CD8-positive, alpha-beta memory T cell (primary cell): ENCODE results near the gene SRMS. TPM values are rescaled to one million over a fixed set of nuclear protein-coding genes. Genes with fewer than 3 reads are reported as not detected.

Experiments
- CTCF ChIA-PET: fragments of 350-600 bp; sonication (Branson Sonifier 250); formaldehyde crosslinking; loops from one replicate; lab custom pipeline; 2021; ENCODE audit warnings: antibody characterized with exemption; lab: Charles Lee
- POLR2A ChIA-PET: fragments of 350-600 bp; sonication (Branson Sonifier 250); formaldehyde crosslinking; loops from one replicate; lab custom pipeline; 2021; ENCODE audit warnings: antibody characterized with exemption; lab: Charles Lee
- DNase-seq, 5 donors: peaks; one replicate each; pipeline versions ENCODE4 v3.0.0 to v3.0.0-alpha.2; 2020 to 2022; ENCODE audit warnings: mixed read lengths in 1 of 5
- H3K27ac ChIP-seq: one replicate; pipeline ENCODE4 v1.7.0; 2013; ENCODE audit warnings: low read depth, mild to moderate bottlenecking, low read length, moderate library complexity
- H3K27me3 ChIP-seq: 2 replicates; pipeline ENCODE4 v1.7.0; 2013; ENCODE audit warnings: low read length, mild to moderate bottlenecking; ENCODE audit not compliant: insufficient read depth, poor library complexity, severe bottlenecking
- H3K36me3 ChIP-seq: 2 replicates; pipeline ENCODE4 v1.7.0; 2013; ENCODE audit warnings: mild to moderate bottlenecking, low read length, moderate library complexity; ENCODE audit not compliant: insufficient read depth
- H3K4me1 ChIP-seq: 2 replicates; pipeline ENCODE4 v1.7.0; 2013; ENCODE audit warnings: mild to moderate bottlenecking, low read length, moderate library complexity; ENCODE audit not compliant: insufficient read depth
- H3K4me3 ChIP-seq: 2 replicates; pipeline ENCODE4 v1.7.0; 2013; ENCODE audit warnings: mild to moderate bottlenecking, low read length
- H3K9me3 ChIP-seq: 2 replicates; pipeline ENCODE4 v1.7.0; 2013; ENCODE audit warnings: mild to moderate bottlenecking, low read length
- H3K27ac Mint-ChIP-seq, 8 donors: one replicate each; pipeline ENCODE4 v1.8.0; 2020 to 2021; ENCODE audit warnings: mixed read lengths in 8 of 8, mild to moderate bottlenecking in 6 of 8, inconsistent platforms in 3 of 8, moderate library complexity in 3 of 8
- H3K27me3 Mint-ChIP-seq, 2 donors: one replicate each; pipeline ENCODE4 v1.8.0; 2020 to 2021; ENCODE audit warnings: mixed read lengths in 2 of 2, mild to moderate bottlenecking in 1 of 2, moderate library complexity in 1 of 2
- H3K36me3 Mint-ChIP-seq, 3 donors: one replicate each; pipeline ENCODE4 v1.8.0; 2020 to 2021; ENCODE audit warnings: mixed read lengths in 3 of 3, inconsistent platforms in 1 of 3, mild to moderate bottlenecking in 1 of 3
- H3K4me1 Mint-ChIP-seq, 3 donors: one replicate each; pipeline ENCODE4 v1.8.0; 2020 to 2021; ENCODE audit warnings: mixed read lengths in 3 of 3, inconsistent platforms in 1 of 3, mild to moderate bottlenecking in 1 of 3
- H3K4me3 Mint-ChIP-seq, 7 donors: one replicate each; pipeline ENCODE4 v1.8.0; 2020 to 2021; ENCODE audit warnings: mixed read lengths in 7 of 7, mild to moderate bottlenecking in 6 of 7, moderate library complexity in 4 of 7, inconsistent platforms in 2 of 7
- H3K9me3 Mint-ChIP-seq, 5 donors: one replicate each; pipeline ENCODE4 v1.8.0; 2020 to 2022; ENCODE audit warnings: mixed read lengths in 5 of 5, mild to moderate bottlenecking in 3 of 5, moderate library complexity in 2 of 5, inconsistent platforms in 1 of 5
- polyA plus RNA-seq: library from polyadenylated mRNA; unstranded; fragments of 300-500 nt; fragmentation: Illumina TruSeq; gene quantifications from one replicate; pipeline ENCODE4 v1.2.3, GENCODE V29; 2021
- total RNA-seq, 2 experiments: library from RNA; stranded (reverse); gene quantifications; one replicate each; pipeline ENCODE4 v1.2.3, GENCODE V29; 2021

SRMS gene
- total and polyA plus RNA-seq, 3 experiments from 2014 or later: not detected

DNA sequence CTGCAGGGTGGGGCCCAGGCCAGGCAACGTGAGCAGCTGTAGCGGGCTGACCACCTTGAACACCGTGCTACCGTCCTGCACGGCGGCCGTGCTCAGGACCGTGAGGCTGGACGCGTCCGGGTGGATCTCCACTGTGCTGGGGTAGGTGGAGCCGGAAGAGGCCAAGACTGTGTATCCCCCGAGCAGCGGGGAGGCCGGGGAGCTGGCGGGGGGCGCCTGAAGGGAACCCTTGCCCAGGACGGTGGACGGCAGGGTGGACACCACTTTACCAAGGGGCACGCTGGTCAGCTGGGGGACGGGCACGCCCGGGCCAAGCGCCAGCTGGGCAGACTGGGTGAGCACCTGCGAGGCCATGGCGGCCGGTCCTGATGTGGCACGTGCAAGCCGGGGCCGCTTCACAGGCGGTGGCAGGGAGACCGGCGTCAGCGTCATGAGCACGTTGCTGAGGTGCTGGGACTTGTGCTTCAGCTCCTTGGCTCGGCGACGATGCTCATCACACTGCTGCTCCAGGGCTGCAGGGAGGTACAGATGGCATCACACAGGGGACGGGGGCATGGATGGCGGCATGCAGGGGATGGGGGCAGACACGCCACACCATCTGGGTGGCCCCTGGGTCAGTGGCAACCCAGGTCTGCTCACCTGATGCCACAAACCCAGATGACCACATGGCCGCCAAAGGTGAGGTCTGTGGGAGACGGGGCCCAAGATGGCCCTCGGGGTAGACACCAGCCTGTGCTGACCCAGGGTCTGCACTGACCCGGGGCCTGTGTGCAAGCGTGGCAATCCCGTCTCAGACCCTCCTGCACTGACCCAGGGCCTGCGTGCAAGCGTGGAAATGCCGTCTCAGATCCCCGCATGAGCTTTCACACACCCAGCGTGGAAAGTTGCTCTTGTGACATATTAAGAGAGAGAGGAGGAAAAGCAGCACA is 42.9 kb upstream of the SRMS start:
- Histone ChIP-seq H3K9me3 (no peaks in the 10 kb centered on the region), H3K36me3 (peaks cover 30% of the 10 kb centered on the region), H3K4me3 (no peak overlapping the region), H3K27me3 (no peaks in the 10 kb centered on the region), H3K27ac (no peak overlapping the region), H3K4me1 (peaks cover 13% of the 10 kb centered on the region)
- peak overlapping the region in 1 of 8 donors; percentile 81 for H3K27ac Mint-ChIP-seq
- peaks cover 10 to 68% (median 11%) of the 10 kb centered on the region in 3 donors for H3K36me3 Mint-ChIP-seq
- ChIA-PET POLR2A (no interaction called here), CTCF (no interaction called here)
- no peaks in the 10 kb centered on the region for H3K27me3 Mint-ChIP-seq
- no peaks in the 10 kb centered on the region for H3K9me3 Mint-ChIP-seq
- H3K4me1 Mint-ChIP-seq: no peaks in the 10 kb centered on the region
- no peak overlapping the region for H3K4me3 Mint-ChIP-seq
- DNase-seq: no peak

- Histone ChIP-seq H3K36me3 (peaks cover 30% of the 10 kb centered on the region), H3K4me1 (peaks cover 13% of the 10 kb centered on the region), H3K27ac (no peak overlapping the region), H3K4me3 (no peak overlapping the region), H3K9me3 (no peaks in the 10 kb centered on the region), H3K27me3 (no peaks in the 10 kb centered on the region)
- H3K9me3 Mint-ChIP-seq: no peaks in the 10 kb centered on the region
- CTCF ChIA-PET: no interaction called here
- no peak overlapping the region for H3K4me3 Mint-ChIP-seq
- DNase-seq: no peak
- no peaks in the 10 kb centered on the region for H3K4me1 Mint-ChIP-seq
- peaks cover 10 to 60% (median 11%) of the 10 kb centered on the region in 3 donors for H3K36me3 Mint-ChIP-seq
- H3K27ac Mint-ChIP-seq: peak overlapping the region in 1 of 8 donors; percentile 81
- POLR2A ChIA-PET: no interaction called here
- H3K27me3 Mint-ChIP-seq: no peaks in the 10 kb centered on the region
Measured at GRCh38 chr20:63589261-63590217, 42.0 kb upstream of the SRMS start.

DNA sequence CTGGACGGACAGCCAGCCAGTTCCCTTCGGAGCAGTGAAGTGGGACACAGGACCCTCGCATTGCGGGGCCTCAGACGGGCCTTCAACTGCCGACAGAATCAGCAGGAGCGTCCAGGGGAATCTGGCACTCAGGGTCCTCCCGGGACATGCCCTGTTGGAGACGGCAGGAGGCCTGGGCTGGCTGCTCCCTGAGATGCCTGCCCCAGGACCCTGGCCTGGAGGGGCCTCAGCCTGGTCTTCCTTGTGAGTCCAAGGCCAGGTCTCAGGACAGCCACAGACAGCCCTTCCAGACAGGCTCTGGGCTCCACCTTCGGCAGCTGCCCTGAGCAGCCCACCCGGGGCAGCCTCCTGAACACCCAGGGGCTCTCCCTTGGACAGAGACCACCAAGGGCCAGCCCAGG is 41.1 kb upstream of the SRMS start:
- no peak for DNase-seq
- no peak overlapping the region for H3K4me3 ChIP-seq
- H3K9me3 ChIP-seq: no peaks in the 10 kb centered on the region
- Mint-ChIP-seq H3K9me3 (no peaks in the 10 kb centered on the region), H3K4me3 (no peak overlapping the region), H3K36me3 (peaks cover 10 to 53% (median 11%) of the 10 kb centered on the region in 3 donors), H3K27ac (no peak overlapping the region), H3K27me3 (no peaks in the 10 kb centered on the region), H3K4me1 (no peaks in the 10 kb centered on the region)
- H3K36me3 ChIP-seq: peaks cover 22% of the 10 kb centered on the region
- ChIA-PET CTCF (no interaction called here), POLR2A (interaction anchor here (1.2 kb wide), 1 partner anchor 53 kb away, joined by 3 read pairs; no protein-coding TSS in a partner anchor)
- H3K27me3 ChIP-seq: no peaks in the 10 kb centered on the region
- peaks cover 13% of the 10 kb centered on the region for H3K4me1 ChIP-seq
- H3K27ac ChIP-seq: no peak overlapping the region

- Mint-ChIP-seq H3K4me3 (no peak overlapping the region), H3K4me1 (no peaks in the 10 kb centered on the region), H3K27ac (no peak overlapping the region), H3K27me3 (no peaks in the 10 kb centered on the region), H3K36me3 (peaks cover 4 to 47% (median 7%) of the 10 kb centered on the region in 3 donors), H3K9me3 (no peaks in the 10 kb centered on the region)
- DNase-seq: peak in 1 of 5 donors; percentile 50
- Histone ChIP-seq H3K27ac (no peak overlapping the region), H3K9me3 (no peaks in the 10 kb centered on the region), H3K36me3 (peaks cover 18% of the 10 kb centered on the region), H3K4me1 (peaks cover 13% of the 10 kb centered on the region), H3K27me3 (no peaks in the 10 kb centered on the region), H3K4me3 (no peak overlapping the region)
- POLR2A ChIA-PET: interaction anchor here (1.2 kb wide), 1 partner anchor 54 kb away, joined by 3 read pairs; no protein-coding TSS in a partner anchor
- CTCF ChIA-PET: no interaction called here
Measured at GRCh38 chr20:63587776-63588591, 40.4 kb upstream of the SRMS start.

DNA sequence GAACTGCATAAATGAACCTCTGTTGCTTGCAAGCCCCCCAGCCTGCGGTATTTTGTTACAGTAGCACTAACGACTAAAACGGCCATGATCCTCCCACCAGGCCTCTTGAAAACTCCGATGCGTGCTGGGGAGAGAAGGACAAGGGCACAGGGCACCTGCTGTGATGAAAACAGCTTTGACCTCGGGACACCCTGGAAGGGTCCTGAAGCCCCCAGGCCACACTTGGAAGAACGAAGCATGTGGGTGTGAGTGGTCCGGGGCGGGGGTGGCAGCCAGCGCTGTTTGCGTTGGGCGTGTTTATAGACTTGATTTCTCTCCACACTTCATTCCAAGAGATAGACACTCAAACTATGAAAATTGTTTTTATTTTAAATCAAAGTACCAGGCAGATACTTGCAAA is 39.7 kb upstream of the SRMS start:
- Histone ChIP-seq H3K36me3 (peaks cover 11% of the 10 kb centered on the region), H3K4me1 (peaks cover 13% of the 10 kb centered on the region), H3K9me3 (no peaks in the 10 kb centered on the region), H3K4me3 (no peak overlapping the region), H3K27ac (no peak overlapping the region), H3K27me3 (no peaks in the 10 kb centered on the region)
- Mint-ChIP-seq H3K4me3 (no peak overlapping the region), H3K36me3 (peaks cover 4 to 41% (median 7%) of the 10 kb centered on the region in 3 donors), H3K9me3 (no peaks in the 10 kb centered on the region), H3K27ac (no peak overlapping the region), H3K4me1 (no peaks in the 10 kb centered on the region), H3K27me3 (no peaks in the 10 kb centered on the region)
- ChIA-PET CTCF (no interaction called here), POLR2A (no interaction called here)
- DNase-seq: peak in 1 of 5 donors; percentile 20

DNA sequence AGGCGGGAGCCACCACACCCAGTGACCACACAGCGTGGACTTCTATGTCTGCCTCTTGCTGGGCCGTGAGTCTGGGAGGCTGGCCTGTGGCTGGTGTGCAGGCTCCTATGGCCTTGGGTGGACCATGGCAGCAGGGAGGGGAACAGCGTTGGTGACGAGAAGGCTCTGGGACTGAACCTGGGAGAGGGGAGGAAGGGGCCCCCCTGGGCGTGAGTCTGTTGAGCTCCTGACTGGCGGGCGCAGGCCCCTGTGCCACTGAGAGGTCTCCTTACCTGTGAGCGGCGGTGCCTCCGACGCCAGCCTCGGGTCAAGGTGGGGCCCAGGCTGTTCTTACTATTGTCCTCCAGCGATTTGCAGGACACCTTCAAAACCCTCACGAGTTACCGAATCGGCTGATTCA is 39.2 kb upstream of the SRMS start:
- Mint-ChIP-seq H3K4me3 (no peak overlapping the region), H3K9me3 (no peaks in the 10 kb centered on the region), H3K27ac (no peak overlapping the region), H3K4me1 (no peaks in the 10 kb centered on the region), H3K36me3 (peaks cover 4 to 36% (median 7%) of the 10 kb centered on the region in 3 donors), H3K27me3 (no peaks in the 10 kb centered on the region)
- H3K36me3 ChIP-seq: peaks cover 9% of the 10 kb centered on the region
- POLR2A ChIA-PET: no interaction called here
- CTCF ChIA-PET: no interaction called here
- no peaks in the 10 kb centered on the region for H3K27me3 ChIP-seq
- H3K4me1 ChIP-seq: peaks cover 13% of the 10 kb centered on the region
- no peak overlapping the region for H3K27ac ChIP-seq
- no peak overlapping the region for H3K4me3 ChIP-seq
- no peak for DNase-seq
- no peaks in the 10 kb centered on the region for H3K9me3 ChIP-seq

- Mint-ChIP-seq H3K4me3 (no peak overlapping the region), H3K4me1 (peaks cover 0 to 1% (median 0%) of the 10 kb centered on the region in 3 donors), H3K36me3 (peaks cover 1 to 28% (median 4%) of the 10 kb centered on the region in 3 donors), H3K9me3 (no peaks in the 10 kb centered on the region), H3K27me3 (no peaks in the 10 kb centered on the region), H3K27ac (no peak overlapping the region)
- Histone ChIP-seq H3K4me3 (no peak overlapping the region), H3K27me3 (no peaks in the 10 kb centered on the region), H3K27ac (no peak overlapping the region), H3K36me3 (peaks cover 6% of the 10 kb centered on the region), H3K9me3 (no peaks in the 10 kb centered on the region), H3K4me1 (peaks cover 16% of the 10 kb centered on the region)
- no peak for DNase-seq
- CTCF ChIA-PET: no interaction called here
- POLR2A ChIA-PET: no interaction called here
Measured at GRCh38 chr20:63585616-63586565, 38.3 kb upstream of the SRMS start.
